HG03460 (cell line): ENCODE results near the gene CCDC34.

Experiments used
- ATAC-seq: cut with Tn5 transposase; IDR thresholded peaks from one replicate; pipeline ENCODE4 v1.9.1; 2021; ENCODE audit not compliant: unreplicated experiment

CCDC34 gene

DNA sequence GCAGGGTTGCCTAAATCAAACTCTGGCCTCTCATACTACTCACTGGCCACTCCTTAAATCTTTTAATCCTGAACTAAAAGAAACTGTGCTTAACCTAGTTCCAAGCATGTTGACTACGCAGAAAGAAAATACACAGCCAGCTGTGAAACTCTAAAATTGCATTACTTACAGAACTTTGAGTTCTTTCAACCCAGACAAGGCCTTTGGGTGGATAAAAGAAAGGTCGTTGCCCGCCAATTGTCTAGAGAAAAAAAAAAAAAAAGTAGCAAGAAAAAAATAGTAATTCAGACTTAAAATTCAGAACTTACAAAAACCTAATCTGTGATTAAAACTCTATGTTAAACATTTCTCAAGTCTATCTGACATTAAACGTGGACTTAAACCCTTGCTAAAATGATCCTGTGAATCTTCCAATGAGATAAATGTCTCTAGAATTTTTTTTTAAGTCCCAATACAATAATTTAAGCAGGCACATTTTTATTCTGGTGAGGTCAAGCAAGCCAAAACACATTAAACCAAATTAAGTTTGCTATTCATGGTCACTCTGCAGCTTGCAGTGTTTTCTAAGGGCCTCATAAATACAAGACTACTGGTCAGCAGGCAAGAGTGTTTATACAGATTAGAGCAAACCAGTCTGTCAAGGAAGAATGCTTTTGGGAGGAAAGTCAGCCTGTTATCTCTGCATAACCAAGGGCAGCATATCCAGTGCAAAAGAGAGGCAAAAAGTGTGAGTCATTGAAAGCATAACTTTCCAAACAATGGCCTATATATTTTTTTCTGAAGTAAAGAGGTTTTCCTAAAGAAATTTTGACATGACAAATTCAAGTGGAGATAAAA is 29.5 kb upstream of the CCDC34 start:
- ATAC-seq, result no peak

DNA sequence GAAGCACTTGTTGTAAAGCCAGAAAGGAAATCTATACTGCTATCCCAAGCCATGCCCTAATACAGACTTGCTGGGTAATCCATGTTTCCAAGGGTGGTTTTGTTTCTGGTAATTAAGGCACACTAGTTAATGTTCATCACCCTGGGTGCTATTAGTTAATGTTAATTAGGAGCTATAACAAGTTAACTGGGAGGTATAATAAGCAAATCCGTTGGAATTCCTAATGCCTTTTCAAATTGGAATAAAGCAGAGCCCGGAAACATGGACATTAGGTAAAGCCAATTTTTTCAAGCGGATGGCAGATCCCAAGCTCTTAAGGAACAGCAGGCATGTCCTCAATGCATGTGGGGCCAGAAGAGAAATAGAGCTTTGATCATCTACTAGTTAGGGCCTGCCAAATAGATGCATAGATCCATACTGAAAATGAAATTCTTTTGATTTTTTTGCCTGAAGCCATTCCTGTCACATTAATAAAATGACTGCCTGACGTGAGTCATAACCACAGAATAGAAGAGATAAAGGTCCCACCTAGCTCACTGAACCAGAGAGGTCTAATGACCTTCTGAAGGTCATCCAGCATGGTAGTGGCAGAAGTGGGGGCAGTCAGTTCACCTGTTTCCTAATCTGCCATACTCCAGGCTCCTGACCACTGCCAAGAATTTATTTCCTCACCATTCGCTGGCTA is 28.5 kb upstream of the CCDC34 start:
- no peak for ATAC-seq

DNA sequence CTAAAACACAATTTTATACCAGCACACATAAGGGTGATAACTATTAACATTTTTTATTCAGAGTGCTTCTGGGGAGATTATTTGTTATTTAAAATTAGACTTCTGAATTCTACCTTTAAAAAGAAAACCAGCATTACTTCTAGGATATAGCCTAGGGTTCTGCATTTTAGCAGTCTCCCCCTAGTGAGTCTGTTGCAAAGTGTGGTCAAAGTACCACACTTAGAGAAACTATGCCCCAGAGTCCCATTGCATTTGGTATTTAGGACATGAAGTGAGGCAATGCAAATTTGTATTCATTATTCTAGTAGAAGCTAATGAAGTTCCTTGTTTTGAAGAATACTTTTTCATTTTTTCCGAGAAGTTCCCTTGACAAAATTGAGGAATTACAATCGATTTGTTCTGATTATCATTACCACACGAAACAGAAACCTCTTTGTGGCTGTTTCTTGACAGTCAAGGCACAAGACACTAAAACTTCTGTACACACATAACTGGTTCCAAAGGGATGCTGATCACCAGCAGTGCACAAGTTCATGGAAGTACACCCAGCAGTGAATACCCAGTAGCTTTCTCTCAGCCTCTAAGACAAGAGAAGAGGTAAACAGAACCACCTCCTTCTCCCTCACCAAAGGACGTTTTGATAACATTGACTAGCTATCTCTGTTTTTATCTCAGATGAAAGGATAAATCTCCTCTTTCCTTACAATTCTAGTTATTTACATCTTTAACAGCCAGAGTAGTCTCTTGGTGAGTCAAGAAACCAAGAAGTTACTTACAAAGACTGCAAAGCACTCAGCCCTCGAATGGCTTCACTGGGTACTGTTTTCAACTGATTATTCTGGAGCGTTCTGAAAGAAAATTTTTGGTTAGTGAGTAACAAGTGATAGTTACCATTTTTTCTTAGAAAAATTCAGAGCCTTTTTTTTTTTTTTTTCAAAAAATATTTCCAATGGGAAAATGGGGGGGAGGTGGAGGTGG is 27.6 kb upstream of the CCDC34 start:
- ATAC-seq, result no peak

DNA sequence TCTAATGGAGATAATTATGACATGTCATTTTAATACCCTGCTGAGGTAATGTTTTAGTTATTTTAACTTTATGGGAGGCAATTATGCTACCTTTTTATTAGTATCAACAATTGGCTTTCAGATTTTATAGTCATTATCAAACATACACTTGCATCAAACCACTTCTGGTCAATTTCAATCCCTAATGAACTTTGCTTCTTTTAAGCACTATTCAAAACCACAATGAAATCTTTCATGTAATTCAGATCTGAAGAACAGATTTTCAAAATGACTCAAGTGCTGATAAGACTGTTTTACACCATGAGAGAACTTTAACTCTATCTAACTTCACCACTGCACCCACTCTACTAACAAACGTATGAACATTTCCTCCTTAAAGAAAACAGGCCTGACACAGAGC is 25.9 kb upstream of the CCDC34 start:
- ATAC-seq, result no peak

DNA sequence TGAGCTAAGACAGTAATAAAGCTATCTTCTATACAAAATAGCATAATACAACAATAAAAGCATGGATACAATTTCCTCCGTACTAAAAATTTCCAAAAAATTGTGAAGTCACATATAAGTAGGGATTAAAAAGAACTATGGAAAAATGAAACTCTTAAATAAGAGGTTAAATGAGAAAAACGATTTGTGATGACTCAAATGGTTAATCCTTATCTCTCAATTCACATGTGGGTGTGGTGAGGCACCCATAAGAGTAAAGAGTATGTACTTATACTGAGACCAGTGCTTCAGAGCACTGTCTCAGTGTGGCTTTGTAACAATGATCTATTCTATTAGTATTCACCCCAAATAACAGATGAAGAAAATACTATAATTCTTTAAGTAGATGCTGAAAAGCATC is 25.0 kb upstream of the CCDC34 start:
- no peak for ATAC-seq

DNA sequence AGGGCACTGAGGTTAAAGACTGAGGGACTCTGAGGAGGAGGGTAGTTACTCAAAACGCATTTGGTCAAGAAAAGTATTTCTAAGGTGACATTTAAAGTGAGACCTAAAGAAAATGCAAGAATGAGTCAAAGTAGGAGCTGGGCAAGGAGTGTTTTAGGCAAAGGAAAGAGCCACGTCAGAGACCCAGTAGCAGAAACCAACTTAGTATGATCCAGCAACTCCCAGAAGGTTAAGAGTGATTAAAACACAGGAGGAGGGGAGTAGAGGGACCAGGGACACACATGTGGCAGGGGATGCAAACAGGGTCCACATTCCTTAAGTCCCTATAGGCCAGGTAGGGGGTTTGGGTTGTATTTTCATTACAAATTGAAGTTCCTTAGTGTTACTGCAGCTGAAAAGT is 24.3 kb upstream of the CCDC34 start:
- no peak for ATAC-seq

DNA sequence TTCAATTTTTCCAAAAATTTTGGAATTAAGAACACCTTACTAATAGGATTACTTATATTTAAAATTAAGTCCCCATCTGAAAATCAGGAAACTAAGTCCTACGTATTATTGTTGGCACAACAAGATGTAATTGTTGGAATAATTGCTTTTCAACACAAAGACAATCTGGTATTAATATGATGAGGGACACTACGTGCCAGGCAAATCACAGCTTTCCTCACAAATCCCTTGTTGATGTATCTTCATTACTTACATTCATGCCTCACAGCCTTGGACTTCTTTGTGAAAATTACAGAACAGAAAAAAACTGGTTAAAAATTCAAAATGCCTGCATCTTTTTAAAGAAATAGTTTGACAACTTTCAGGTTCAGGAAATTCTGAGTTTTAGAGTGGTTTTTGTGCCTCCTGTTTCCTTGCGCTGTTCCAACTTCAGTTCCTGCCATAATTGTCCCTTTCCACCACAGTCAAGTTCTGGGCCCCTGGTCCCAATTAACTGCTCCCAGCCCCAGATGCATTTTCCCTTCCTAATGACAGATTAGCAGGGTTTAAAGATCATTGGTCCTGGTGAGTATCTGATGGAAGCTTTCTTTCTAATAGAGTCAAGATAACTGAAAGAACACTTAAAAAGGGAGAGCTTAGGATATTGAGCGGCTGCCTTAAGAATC is 23.3 kb upstream of the CCDC34 start:
- ATAC-seq, result no peak

DNA sequence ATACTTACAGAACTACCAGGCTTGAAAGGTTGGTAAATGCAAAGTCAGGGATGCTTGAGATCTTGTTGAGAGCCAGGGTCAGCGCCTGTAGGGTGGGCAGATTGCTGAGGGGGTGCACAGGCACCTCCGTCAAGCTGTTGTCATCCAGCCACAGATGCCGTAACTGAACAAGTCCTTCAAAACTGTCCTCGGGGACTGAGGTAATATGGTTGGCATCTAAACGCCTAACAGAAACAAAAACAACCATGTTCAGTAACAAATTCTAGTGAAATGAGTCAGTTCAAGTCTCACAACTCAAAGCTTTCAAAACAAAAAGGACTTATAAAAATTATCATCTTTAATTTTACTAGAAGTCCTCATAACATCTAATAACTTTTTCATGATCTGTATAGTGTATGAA is 22.2 kb upstream of the CCDC34 start:
- ATAC-seq, result no peak

DNA sequence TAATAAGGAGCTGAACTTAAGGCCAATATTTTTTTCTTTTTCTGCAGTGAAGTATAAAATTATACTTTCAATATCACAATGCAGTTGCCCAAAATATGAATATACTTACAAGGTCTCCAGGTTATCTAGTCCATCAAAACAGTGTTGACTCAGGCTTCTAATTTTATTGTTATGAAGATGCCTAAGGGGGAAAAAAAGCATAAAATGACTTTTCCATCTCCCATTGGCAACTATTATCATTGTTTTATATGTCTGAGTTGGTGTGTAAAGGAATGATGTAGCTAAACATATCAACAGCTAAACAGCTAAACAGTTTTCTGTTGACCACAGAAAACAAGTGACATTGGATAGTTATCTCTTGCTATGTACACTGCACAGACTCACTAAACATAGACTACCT is 21.2 kb upstream of the CCDC34 start:
- ATAC-seq, result no peak

DNA sequence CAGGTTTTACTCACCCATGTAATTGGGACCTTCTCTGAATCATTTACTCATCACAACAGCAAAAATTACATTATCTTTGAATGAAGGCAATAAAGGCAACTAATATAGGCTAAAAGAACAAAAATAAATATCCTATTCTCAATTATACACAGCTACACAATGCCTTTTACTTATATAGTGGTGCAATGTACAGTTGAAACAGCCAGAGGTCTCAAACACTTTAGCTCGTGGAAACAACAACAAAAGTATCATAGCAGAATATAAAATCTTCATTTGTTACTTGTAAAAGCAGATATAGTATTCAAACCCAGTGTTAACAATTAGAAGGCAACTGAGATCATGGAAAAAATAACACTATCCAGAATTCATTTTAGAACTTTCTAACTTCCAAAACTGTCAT is 20.6 kb upstream of the CCDC34 start:
- ATAC-seq, result no peak

DNA sequence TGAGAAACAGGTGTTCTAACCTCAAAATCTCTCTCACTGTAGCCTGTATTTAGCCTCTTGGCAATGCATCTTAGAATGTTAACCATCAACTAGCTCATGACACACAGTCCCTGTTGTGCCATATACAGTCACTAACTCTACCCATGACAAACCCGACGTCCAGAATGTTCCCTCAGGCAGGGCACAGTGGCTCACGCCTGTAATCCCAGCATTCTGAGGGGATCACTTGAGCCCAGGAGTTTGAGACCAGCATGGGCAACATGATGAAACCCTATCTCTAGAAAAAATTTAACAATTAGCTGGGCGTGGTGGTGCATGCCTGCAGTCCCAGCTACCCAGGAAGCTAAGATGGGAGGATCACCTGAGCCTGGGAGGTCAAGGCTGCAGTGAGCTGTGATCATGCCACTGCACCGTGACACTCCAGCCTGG is 18.2 kb upstream of the CCDC34 start:
- ATAC-seq, result no peak

DNA sequence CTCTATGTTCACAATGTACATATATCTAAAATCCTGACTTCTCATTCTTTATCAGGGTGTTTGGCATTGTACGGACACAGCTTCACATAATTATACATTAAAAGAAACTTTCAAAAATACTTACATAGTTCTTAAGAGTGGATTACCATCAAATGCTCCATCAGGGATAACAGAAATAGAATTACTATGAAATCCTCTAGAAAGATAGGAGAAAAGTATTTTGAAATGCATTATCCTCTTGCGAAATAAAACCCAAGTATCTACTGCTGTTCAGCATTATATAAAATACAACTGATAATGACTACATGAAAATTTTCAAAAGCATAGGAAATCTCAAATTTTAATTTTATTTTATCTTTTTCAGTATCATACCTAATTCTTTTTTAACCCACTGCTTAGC is 17.8 kb upstream of the CCDC34 start:
- ATAC-seq, result no peak

DNA sequence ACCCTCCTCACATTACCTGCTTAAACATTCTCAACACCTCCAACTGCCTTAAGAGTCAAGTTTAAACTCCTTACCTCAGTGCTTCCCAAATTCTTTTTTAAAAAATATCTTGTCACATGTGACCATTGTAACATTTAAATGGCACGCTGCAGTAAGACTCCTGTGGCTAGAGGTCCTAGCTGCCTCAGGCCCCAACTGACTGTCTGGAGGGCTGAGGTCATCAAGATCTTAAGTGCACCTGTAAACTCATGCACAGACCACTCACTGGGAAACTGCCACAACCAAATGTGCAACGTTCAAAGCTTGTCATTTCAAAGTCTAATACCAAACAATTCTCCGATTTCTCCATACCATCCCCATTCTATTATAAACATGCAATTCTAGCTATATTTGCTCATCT is 16.4 kb upstream of the CCDC34 start:
- no peak for ATAC-seq

DNA sequence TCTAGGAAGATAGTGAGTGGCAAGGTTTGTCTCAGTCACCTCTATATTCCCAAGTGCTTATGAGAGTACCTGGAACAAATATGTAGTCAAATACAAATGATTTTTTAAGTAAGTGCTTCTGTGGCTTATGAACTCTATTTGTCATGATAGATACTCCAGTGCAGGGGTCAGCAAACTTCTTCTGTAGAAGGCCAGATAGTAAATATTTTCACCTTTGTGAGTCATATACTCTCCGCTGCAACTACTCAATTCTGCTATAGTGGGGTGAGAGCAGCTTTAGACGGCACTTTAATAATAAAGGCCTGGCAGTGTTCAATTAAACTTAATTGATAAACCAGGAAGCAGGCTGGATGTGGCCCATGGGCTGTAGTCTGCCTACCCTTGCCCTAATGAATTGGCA is 12.4 kb upstream of the CCDC34 start:
- ATAC-seq, result no peak

DNA sequence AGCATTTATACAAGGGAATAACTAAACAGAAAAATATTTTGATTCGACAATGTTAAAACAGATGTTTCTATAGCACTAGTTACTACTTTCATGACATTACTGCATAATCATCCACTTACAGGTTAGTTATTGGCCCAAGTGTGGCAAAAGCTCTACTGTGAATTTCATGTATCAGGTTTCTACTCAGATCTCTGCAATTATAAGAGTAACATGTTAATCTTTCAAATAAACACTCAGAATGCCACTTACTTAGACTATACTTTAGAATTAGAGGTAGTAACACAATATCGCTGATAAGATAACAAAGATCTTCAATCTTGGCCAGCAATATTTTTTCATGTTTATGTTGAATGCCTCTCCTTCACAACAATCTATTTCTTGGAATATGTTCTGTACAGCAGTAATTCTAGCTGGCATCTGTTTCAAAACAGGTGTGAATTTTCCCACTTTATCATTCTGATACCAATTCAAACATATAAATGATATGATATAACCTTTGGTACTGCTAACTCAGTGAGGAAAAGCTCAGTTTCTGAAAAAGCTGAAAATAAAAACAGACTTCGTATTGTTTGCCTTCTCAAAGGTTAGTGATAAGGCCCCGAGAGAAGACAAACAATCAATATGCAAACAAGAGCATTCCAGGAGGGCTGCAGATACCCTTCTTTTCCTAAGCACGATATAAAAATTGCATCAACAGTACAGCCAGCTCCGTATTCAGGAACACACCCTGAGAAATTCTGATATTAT is 11.0 kb upstream of the CCDC34 start:
- no peak for ATAC-seq

DNA sequence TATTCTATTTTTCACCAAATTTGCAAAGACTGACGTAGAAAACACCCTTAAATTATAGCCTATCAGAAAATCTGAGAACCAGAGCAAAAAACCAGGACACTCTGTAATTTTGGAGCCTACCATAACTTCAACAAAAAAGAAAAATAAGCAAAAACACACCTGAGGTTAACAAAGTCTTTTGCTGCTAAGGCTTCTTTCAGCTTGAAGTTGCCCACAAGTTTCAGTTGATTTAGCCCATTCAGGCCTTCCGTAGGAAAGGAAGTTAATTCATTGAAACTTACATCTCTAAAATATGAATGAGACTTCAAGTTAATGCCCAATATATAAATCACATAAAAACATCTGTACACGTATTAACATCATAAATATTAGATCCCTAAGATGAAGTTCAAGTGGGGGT is 10.4 kb upstream of the CCDC34 start:
- ATAC-seq, result no peak

DNA sequence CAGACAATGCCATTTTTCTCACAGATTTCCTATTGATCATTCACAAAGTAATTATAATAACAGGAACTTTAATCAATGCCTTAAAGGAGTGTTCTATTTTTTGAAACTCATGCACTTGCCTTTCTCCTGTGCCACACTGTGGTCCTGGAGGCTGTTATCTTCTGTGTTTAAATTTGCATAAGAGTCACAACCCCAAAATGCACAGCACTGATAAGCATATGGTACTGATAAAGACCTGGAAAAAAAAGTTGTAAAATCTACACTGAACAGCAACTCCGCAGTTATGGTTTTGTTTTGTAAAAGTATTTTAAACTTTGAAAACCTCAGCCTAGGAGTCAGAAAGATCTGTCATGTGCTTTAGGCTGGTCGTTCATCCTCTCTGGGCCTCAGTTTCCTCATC is 9.1 kb upstream of the CCDC34 start:
- no peak for ATAC-seq

DNA sequence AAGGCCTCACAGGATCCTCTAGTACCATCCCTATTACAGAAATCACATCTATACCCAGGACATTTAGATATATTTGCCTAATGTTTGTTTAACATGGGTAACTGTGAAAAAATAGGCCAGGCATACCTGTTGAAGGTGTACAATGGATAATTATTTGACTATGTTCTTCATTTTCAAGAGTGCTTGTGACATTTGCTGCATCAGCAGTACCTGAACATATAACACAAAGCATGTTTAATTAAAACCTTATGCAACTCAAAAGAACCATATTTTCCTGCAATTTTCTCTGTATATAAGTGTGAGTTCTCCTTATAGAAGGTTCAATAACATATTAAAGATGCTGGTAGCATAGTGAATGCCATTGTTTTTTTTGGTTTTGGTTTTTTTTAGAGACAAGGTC is 8.5 kb upstream of the CCDC34 start:
- no peak for ATAC-seq

DNA sequence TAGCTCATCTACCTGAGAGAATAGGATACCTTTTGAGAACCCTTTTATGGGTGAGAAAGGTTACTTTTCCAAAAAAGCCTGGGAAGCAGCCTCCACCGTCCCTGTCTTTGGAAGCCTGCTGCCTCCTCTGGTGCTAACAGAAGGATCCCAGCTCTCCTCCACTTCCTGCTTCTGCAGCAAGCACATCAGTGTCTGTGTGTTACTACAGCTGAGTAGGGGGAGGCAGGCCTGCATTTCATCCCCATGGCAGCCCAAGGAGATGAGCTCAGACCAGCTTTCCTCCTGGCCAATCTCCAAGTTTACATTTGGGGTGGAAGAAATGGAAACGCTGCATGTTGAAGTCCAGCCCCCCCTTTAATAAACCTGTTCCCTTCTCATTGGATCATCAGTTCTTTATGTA is 7.4 kb upstream of the CCDC34 start:
- ATAC-seq, result no peak

DNA sequence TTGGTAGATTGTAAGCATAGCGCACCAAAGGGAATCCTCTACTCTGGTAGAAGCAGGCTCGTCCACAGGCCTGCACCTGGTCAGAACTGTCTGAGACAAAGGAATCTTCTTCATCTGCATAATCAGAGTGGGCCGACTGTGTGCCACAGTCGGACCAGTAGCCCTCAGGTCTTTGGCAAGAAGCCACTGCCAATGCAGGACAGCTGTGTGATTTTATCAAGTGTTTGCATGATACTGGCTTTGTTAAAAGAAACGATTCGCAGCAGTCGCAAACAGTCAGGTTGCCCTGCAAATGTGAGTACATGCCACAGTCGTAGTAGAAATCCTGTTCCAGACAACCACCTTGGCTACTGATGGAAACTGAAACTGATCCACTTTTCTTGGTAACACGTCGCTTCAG is 4.9 kb upstream of the CCDC34 start:
- no peak for ATAC-seq
